ENCODE results near the gene DNASE1L1.
"Not testable (repeated sequence)": the region's sequence is repeated elsewhere in the genome, so short reads cannot be mapped to it uniquely, and the experiment has no call there.

DNASE1L1 gene

DNA sequence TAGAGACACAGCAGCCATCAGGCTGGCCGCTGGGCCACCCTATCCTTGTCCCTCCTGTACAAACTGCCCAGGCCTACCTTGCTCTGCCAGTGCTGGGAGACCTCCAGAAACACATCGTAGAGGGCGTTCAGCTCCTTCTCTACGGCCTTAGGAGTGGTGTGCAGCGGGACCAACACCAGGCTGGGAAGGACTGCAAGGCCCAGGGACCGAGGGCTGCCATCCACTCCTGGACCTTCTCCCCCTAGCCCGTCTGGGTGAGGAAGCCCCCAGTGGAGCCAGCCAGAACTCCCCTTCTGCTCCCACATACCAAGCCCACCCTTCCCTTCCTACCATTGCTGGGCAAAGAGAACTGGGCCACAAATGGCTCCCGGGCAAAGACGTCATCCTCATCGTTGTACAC is 5.9 kb downstream of the DNASE1L1 start:
- no peak for DNase-seq

DNA sequence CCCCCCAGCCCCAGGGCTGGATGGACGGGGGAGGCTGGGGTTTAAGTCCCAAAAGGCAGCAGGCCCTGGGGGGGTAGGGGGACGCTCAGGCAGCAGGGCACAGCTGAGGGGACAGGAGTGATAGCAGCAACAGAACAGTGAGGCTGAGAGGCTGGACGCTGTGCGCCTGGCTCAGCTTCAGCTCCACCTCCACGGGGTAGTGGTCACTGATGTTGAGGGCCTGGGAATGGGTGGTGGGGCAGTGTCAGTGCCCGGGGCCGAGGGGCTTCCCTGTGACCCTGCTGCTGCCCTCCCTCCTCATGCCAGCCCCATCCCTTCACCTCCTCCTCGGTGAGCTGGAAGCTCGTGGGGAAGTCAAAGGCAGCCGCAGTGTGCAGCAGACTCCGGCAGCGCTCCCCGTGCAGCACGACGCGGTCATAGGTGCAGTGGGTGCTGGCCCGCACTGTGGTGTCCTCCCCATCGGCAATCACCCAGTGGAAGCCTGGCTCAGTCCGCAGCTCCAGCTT is 6.4 kb downstream of the DNASE1L1 start:
- DNase-seq: no peak

- DNase-seq: no peak
These were observed 7.0 kb downstream of the DNASE1L1 start for GRCh38 chrX:154401918-154402621.

DNA sequence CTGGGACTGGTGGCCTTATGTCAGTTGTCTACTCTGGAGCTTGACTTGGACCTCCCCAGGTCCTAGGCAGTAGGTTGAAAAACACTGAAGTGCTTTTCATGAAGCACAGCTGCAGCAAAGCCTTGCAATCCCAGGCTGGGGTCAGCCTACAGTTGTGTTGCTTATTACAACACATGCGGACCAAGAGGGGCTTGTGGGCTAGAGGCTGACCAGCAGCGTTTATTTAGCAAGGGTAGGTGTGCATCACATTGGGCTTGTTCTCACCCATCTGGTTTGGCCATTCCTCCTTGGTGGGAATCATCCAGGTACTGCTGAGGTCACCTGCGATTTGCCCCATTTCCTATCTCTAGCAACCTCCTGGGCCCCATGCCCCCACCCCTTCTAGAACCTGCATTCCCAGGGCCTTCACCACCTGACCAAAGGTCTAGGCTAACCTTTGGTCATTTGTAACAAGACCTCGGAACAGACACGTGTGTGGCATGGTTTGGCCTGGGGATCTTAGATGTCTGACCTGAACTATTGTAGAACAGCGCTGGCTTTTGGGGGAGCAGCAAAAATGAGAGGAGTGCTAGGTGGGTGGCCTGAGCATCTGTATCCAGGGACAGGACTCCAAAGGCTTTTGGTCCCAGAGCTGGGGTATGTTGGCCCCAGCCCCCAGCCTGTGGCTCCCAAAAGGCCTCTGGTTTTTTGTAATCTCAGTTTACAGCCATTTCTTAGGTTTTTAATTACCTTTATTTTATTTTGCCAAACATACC is 7.8 kb downstream of the DNASE1L1 start:
- DNase-seq: peak; percentile 57

DNA sequence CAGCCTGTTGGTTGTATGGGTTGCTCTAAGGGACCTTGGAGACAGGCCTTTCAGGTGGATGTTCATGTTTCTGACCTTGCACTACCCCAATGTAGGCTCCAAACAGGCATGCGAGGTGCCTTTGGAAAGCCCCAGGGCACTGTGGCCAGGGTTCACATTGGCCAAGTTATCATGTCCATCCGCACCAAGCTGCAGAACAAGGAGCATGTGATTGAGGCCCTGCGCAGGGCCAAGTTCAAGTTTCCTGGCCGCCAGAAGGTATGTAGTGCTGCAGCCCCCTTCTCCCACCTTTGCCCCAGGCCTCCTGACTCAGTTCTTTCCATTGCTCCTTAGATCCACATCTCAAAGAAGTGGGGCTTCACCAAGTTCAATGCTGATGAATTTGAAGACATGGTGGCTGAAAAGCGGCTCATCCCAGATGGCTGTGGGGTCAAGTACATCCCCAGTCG is 8.7 kb downstream of the DNASE1L1 start:
- not testable (repeated sequence) for DNase-seq

DNA sequence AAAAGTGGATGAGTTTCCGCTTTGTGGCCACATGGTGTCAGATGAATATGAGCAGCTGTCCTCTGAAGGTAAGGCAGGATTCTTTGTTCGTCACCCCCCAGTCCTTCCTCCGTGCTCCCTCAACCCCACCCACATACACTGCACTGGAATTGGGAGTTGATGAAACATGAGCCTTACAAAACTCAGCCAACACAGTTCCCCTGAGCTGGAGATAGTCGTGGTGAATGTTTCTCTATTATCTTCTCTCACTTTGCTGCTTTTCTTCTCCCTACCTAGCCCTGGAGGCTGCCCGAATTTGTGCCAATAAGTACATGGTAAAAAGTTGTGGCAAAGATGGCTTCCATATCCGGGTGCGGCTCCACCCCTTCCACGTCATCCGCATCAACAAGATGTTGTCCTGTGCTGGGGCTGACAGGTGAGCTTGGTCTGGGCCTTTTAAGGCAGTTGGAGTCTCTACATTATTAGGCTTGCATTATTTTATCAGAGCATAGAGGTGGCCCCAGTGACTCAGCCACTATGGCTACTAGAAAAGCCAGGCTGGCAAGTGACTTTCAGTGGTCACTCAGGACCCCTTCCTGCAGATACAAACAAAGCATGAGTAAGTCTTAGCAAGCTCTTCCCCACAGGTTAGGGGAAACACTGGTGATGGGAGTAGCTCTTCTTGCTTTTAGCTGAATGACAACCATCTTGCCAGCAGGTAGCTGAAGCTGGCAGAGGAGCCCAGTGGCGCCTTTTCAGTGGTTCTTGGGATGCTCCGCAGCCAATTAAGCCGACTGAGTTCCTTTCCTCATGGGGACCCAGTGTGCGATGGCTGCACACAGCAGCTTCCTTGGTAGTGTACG is 9.3 kb downstream of the DNASE1L1 start:
- DNase-seq: peak; percentile 38

GRCh38 chrX:154398668-154399526 is 10.2 kb downstream of the DNASE1L1 start:
- DNase-seq: peak; percentile 85

DNA sequence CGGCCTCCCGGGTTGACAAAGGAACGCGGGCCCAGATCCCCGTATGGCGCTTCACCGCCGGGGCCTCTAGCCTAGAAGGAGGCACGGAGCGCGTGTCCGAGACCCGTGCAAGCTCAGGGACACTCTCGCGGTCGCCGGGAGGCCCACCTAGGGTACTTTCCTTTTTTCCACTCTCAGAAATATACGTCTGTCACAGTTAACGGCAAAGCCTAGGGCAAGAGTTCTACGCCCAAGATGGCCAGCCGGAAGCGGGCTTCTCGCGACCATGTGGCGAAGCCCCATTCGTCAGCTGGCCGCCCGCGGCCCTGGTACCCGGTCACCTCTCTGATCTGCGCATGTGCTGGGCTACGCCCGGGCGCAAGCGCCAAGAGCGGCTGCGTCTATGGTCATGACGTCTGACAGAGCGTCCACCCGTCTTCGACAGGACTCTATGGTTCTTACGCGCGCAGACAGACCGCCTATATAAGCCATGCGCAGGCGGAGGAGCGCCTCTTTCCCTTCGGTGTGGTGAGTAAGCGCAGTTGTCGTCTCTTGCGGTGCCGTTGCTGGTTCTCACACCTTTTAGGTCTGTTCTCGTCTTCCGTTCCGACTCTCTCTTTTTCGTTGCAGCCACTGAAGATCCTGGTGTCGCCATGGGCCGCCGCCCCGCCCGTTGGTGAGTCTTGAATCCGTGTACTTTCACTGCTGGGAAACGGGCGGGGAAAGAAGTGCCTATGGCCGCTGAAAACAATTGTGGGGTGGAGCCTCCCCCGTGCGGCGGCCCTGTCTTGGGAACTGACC is 11.0 kb downstream of the DNASE1L1 start, which contains the start of gene RPL10:
Gene RPL10, plus strand, starts transcription at position 490 of the 780 bp plus-strand sequence. Its CDS starts 143 bp downstream, at position 633.
- peak; percentile 93 for DNase-seq

DNA sequence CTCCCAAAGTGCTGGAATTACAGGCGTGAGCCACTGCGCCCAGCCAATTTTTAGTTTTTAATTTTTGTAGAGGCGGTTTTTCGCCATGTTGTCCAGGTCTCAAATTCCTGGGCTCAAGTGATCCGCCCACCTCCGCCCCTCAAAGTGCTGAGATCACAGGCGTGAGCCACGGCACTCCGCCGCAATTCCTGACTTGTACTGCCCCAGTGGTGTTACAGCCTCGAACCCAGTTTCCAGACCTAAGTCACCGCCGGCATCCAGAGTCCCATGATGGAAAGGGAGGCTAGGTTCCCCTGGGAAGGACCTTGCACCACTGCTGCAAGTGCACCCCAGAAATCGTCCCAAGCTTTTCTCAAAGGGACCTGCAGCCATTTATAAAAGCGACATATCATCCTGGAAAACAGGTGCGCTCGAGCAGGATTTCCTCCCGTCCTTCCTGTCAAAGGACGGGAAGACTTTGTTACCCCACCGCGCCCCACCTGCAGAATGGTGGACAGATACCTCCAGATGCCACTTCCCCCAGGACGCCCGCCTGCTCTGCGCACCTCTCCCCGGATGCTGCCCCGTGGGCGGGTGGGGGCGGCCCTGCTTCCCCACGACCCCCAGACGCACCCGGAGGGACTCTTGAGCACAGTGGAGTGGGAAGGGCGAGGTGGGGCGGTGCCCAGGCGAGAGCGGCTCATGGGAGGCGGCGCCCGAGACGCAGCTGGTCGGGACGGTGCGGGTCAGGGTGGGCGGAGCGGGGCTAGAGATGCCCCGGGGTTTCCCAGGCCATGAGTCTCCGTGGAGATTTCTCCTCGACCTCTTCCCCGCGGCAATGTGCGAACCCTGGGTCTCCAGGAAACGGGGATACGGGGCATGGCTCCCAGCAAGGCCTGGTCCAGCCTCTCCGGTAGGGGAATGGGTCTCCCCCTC is 11.8 kb downstream of the DNASE1L1 start:
- DNase-seq: peak; percentile 75

DNA sequence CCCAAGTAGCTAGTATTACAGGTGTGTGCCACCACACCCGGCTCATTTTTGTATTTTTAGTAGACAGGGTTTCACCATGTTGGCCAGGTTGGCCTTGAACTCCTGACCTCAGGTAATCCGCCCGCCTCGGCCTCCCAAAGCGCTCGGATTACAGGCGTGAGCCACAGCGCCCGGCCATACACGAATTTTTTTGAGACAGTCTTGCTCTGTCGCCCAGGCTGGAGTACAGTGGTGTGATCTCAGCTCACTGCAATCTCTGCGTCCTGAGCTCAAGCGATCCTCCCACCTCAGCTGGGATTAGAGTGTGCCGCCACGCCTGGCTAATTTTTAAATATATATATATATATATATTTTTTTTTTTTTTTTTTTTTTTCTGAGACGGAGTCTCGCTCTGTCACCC is 12.7 kb downstream of the DNASE1L1 start:
- DNase-seq: not testable (repeated sequence)

DNA sequence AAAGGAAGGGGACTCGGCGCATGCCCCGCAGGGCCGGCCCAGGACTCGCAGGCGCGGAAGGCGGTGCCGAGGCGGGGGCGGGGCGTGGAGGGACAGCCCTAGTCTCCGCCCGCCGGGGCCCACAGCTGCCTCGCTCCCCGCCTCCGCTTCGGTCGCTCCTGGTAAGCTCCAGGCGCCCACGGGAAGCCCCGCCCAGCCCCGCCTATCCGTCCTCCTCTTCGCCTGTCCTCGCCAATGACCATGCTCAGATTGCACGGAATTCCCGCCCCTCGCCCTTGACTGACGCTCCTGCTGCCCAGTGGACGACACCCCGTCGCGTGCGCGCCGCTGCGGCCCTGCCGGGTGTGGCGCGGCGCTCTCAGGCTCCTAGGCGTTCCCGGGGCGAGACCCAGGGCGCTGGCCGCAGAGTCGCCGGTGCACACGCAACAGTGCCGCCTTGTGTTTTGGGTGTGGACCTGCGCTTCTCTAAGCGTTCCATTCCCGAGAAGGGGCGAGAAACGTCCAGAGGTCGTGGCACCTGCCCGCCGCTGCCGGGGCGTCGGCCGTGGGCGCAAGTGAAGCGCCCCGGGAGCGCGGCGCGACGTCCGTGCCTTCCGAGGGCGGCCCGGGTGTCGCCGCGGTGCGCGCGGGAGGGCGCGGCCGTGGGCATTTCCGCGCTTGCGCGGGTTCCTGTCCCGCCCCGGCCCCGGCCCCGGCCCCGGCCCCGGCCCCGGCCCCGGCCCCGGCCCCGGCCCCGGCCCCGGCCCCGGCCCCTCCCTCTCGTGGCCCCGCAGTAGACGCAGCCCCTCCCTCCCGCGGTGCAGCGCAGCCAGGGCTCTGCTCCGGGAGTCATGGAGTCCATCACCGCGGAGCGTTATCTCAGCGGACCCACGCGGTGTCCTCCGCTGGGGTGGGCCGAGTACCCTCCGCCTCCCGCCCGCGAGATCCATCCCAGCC is 19.0 kb downstream of the DNASE1L1 start:
- not testable (repeated sequence) for DNase-seq

- not testable (repeated sequence) for DNase-seq
These were observed 20.4 kb downstream of the DNASE1L1 start for GRCh38 chrX:154388649-154389048.

DNA sequence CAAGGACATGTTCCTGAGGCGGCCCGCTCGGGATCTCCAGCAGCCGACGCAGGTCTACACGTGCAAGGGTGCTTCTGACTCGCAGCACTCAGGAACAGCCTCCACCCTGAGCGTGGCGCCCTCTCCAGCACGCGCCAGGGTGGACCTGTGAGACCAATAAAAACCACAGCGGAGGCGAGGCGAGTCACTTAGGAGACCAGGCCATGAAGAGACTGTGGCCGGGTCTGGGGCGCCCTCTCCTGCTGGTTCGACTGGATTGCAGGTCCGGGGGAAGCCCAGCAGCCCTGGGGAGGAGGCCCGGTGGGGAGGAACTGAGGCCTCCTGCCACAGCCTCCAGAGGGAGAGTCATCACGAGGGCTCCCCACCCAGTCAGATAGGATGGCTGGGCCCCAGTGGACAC is 21.0 kb downstream of the DNASE1L1 start:
- DNase-seq: not testable (repeated sequence)

DNA sequence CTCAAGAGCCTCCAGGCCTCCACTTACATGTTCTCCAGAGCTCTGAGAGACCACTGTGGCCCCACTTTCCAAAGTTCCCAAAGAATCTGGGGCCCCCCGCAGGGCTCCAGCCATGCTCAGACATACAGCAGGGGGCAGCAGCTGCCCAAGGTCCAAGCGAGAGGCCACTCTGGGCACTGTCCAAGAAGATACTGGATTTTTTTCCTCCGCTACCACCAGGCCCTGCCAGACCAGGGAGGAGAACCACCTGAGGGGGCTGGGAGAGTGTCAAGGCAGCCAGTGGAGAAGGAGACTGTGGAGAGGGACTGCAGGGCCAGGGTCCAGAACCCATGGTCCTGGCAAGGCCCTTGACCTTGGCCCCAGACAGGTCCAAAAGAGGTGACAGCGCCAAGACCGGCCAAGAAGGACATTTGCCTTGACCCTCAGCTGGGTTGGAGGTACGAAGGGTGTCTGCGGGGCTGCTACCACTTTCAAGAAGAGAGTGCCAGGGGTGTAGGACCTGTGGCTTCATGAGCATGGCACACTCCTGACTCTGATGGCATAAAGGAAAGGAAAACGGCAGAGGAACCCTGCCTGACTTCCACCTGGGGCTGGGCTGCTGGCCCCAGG is 24.7 kb downstream of the DNASE1L1 start:
- DNase-seq: no peak

GRCh38 chrX:154383359-154384283 is 25.4 kb downstream of the DNASE1L1 start:
- DNase-seq: no peak

DNA sequence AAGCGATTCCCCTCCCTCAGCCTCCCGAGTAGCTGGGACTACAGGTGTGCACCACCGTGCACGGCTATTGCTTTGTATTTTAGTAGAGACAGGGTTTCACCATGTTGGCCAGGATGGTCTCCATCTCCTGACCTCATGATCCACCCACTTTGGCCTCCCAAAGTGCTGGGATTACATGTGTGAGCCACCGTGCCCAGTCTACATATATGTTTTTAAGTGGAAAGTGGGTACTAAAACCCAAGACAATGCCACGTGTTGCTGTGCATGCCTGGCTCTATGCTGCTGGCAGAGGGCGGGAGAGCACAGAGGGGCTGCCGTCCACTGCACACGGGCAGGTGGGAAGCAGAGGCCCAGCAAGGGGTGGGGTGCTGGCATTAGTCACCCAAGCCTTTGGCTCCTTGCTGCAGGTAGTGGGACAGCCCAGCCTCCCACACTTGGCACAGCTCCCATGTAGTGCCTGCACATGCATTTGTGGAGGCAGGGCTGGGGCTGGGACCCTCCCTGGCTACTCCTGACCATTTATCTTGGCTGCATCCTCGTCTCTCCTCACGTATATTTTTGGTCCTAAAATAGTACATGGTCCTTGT is 26.5 kb downstream of the DNASE1L1 start:
- no peak for DNase-seq

GRCh38 chrX:154381271-154381670 is 27.8 kb downstream of the DNASE1L1 start:
- DNase-seq: no peak

Data from activated CD4-positive, alpha-beta T cell treated with anti-CD3 and anti-CD28 coated beads for 48 hours (primary cell).